Peyer's patch (tissue), 4 donors: ENCODE data around the gene FGGY. TPM values are rescaled to one million over a fixed set of nuclear protein-coding genes. Genes with fewer than 3 reads are reported as not detected.

Source experiments
- DNase-seq, 3 donors: peaks; one replicate each; pipeline ENCODE4 v3.0.0-alpha.2; 2017 to 2019
- H3K27ac ChIP-seq, 4 donors: fragments of 200-600 bp; sonication (generic); one replicate each; pipeline ENCODE4 v1.5.1; 2016 to 2019
- H3K27me3 ChIP-seq, 2 donors: fragments of 200-600 bp; sonication (generic); one replicate each; pipeline ENCODE4 v1.5.1; 2019
- H3K36me3 ChIP-seq, 3 donors: fragments of 200-600 bp; sonication (generic); one replicate each; pipeline ENCODE4 v1.5.1; 2016 to 2019
- H3K4me1 ChIP-seq, 4 donors: fragments of 200-600 bp; sonication (generic); one replicate each; pipeline ENCODE4 v1.5.1; 2016 to 2019
- H3K4me3 ChIP-seq, 4 donors: fragments of 200-600 bp; sonication (generic); 1 replicate in 3 of 4; 2 replicates in 1 of 4; pipeline ENCODE4 v1.5.1; 2016 to 2019; ENCODE audit warnings: mild to moderate bottlenecking in 1 of 4
- H3K9me3 ChIP-seq, 4 donors: fragments of 200-600 bp; sonication (generic); one replicate each; pipeline ENCODE4 v1.5.1; 2016 to 2019; ENCODE audit warnings: mild to moderate bottlenecking in 1 of 4
- CTCF ChIP-seq, 6 experiments: fragments of 450-650 bp in 4 of 6; fragments of 200-600 bp in 2 of 6; sonication (generic) in 1 of 6; IDR thresholded peaks; one replicate each; pipeline ENCODE4 v1.5.1; 2017 to 2019; ENCODE audit warnings: antibody characterized with exemption in 6 of 6, mild to moderate bottlenecking in 3 of 6, moderate library complexity in 1 of 6
- POLR2A ChIP-seq, 2 donors: fragments of 450-650 bp; IDR thresholded peaks; one replicate each; pipeline ENCODE4 v1.5.1; 2017; ENCODE audit warnings: antibody characterized with exemption in 2 of 2, mild to moderate bottlenecking in 2 of 2, moderate library complexity in 2 of 2
- total RNA-seq, 4 donors: library from RNA; depleted of rRNA; stranded (reverse); fragments of >200 nt; gene quantifications; one replicate each; pipeline ENCODE4 v1.1.0, GENCODE V29; 2016

FGGY gene
- total RNA-seq, 4 donors from 2014 or later: 18.9 to 102 (median 33.6) TPM

DNA sequence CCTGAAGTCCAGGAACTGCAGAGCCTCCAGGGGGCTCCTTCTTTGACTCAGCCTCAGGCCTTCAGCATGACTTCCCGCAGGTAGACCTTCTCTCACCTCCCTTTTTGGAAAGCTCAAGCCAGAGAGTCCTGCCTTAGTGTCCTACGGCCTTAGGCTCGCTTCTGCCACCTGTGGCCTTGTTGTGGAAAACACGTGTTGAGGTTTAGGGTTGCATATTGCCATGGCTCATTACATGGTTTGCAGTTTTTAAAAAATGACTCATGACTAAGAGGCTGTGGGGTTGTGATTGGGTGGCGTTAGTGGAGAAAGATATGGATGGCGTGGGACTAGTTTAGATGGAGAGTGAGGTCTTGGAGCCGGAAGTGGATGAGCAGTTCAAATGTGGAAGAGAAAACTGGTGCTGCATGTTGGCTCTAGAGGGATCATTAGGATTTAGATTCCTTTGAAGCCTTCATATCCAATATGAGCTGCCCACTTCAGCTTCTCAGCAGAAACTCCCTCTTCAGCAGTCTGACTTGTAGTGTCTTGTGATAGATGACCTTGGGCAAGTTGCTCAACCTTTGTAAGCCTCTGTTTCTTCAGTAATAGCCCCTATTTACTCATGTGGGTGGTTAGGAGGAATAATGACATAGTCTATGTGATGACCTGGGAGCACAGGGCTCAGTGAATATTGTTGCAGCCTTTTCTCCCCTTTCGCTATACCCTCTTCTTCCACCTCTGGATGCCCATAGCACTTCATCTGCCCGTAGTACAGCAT is 6.5 kb upstream of the FGGY start:
- Histone ChIP-seq H3K27ac (no peak overlapping the region), H3K9me3 (no peaks in the 10 kb centered on the region), H3K36me3 (no peaks in the 10 kb centered on the region), H3K4me1 (peaks cover 0 to 5% (median 0%) of the 10 kb centered on the region in 4 donors), H3K27me3 (no peaks in the 10 kb centered on the region), H3K4me3 (no peak overlapping the region)
- DNase-seq: peak in 2 of 3 donors; percentile 26 to 69
- peak in 4 of 6 experiments; percentile 43 to 60 (median 48) for TF ChIP-seq CTCF (IDR thresholded peaks at IDR 0.05)
- no peak for TF ChIP-seq POLR2A (IDR thresholded peaks at IDR 0.05)

GRCh38 chr1:59291561-59291960 is 5.3 kb upstream of the FGGY start:
- no peak for DNase-seq
- Histone ChIP-seq H3K4me1 (peaks cover 0 to 10% (median 0%) of the 10 kb centered on the region in 4 donors), H3K27ac (no peak overlapping the region), H3K36me3 (no peaks in the 10 kb centered on the region), H3K27me3 (no peaks in the 10 kb centered on the region), H3K4me3 (no peak overlapping the region), H3K9me3 (no peaks in the 10 kb centered on the region)
- TF ChIP-seq CTCF (IDR thresholded peaks at IDR 0.05): no peak
- TF ChIP-seq POLR2A (IDR thresholded peaks at IDR 0.05): no peak

DNA sequence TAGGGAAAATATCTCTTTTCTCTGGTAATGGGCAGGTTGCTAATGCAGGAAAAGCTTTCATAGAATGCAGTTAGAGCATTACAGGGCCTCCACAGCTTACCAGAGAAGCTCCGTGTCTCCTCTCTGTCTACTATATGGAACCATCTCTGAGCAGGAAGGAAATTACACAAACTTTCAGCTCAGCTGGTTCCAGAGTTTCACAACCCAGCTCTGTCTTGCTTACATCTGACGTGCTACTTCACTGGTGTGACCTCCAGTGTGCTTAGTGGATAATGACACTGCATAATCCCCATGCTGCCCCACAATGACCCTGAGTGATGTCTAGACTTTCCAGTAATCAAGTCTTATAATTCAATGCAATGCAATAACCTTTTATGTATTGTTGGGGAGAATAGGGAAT is 4.3 kb upstream of the FGGY start:
- peak in 2 of 3 donors; percentile 35 to 71 for DNase-seq
- no peaks in the 10 kb centered on the region for H3K36me3 ChIP-seq
- TF ChIP-seq POLR2A (IDR thresholded peaks at IDR 0.05) (no peak), CTCF (IDR thresholded peaks at IDR 0.05) (peak in 1 of 6 experiments; percentile 8)
- no peaks in the 10 kb centered on the region for H3K27me3 ChIP-seq
- peaks cover 0 to 15% (median 0%) of the 10 kb centered on the region in 4 donors for H3K4me1 ChIP-seq
- H3K9me3 ChIP-seq: no peaks in the 10 kb centered on the region
- peak overlapping the region in 1 of 4 donors; percentile 14 for H3K27ac ChIP-seq
- H3K4me3 ChIP-seq: no peak overlapping the region

DNA sequence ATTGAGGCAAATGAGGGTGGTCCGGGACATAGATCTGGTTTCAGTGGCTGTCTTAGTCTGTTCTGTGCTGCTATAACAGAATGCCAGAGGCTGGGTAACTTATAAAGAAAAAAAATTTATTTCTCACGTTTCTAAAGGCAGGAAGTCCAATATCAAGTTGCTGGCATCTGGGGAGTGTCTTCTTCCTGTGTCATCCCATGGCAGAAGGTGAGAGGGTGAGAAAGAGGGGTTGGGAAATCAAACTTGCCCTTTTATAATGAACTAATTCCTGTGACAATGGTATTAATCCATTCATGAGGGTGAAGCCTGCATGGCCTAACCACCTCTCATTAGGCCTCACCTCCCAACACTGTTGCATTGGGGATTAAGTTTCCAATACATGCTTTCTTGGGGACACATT is 3.7 kb upstream of the FGGY start:
- Histone ChIP-seq H3K36me3 (no peaks in the 10 kb centered on the region), H3K27ac (peak overlapping the region in 2 of 4 donors; percentile 14 to 21), H3K4me1 (peaks cover 0 to 21% (median 0%) of the 10 kb centered on the region in 4 donors), H3K27me3 (no peaks in the 10 kb centered on the region), H3K4me3 (no peak overlapping the region), H3K9me3 (no peaks in the 10 kb centered on the region)
- TF ChIP-seq POLR2A (IDR thresholded peaks at IDR 0.05) (no peak), CTCF (IDR thresholded peaks at IDR 0.05) (no peak)
- no peak for DNase-seq

DNA sequence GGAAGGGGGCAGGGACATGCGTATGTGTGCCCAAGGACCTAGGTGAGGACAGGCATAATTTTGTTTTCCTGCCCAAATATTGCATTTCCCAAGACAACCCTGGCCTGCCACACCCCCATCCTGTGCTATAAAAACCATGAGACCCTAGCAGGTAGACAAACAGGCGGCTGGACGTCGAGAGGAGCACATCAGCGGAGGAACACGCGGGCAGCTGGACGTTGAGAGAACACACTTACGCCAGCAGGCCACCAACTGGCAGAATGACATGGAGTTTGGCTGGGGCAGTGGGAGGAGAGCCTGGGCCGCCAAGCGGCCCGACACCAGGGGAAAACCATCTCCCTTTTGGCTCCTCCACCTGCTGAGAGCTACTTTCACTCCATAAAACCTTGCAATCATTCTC is 3.0 kb upstream of the FGGY start:
- H3K9me3 ChIP-seq: no peaks in the 10 kb centered on the region
- DNase-seq: no peak
- H3K27me3 ChIP-seq: no peaks in the 10 kb centered on the region
- H3K4me1 ChIP-seq: peaks cover 0 to 21% (median 0%) of the 10 kb centered on the region in 4 donors
- no peaks in the 10 kb centered on the region for H3K36me3 ChIP-seq
- no peak for TF ChIP-seq CTCF (IDR thresholded peaks at IDR 0.05)
- no peak for TF ChIP-seq POLR2A (IDR thresholded peaks at IDR 0.05)
- H3K4me3 ChIP-seq: no peak overlapping the region
- no peak overlapping the region for H3K27ac ChIP-seq
